HG03354 (cell line): ENCODE results near the gene SPTB.
A peak's percentile ranks its signal among the peaks of the same experiment; 100 is the strongest.

ENCODE experiments used
- ATAC-seq: cut with Tn5 transposase; IDR thresholded peaks from one replicate; pipeline ENCODE4 v1.9.1; 2021; ENCODE audit warnings: mild to moderate bottlenecking; ENCODE audit not compliant: unreplicated experiment, poor library complexity, severe bottlenecking

The SPTB gene

GRCh38 chr14:64723691-64724577 is 155.8 kb downstream of the SPTB start:
- ATAC-seq: no peak

- ATAC-seq: no peak
Measured at GRCh38 chr14:64722842-64723447, 156.8 kb downstream of the SPTB start.

GRCh38 chr14:64721899-64722298 is 157.8 kb downstream of the SPTB start:
- no peak for ATAC-seq

- ATAC-seq: no peak
Measured at GRCh38 chr14:64721391-64721791, 158.3 kb downstream of the SPTB start.

DNA sequence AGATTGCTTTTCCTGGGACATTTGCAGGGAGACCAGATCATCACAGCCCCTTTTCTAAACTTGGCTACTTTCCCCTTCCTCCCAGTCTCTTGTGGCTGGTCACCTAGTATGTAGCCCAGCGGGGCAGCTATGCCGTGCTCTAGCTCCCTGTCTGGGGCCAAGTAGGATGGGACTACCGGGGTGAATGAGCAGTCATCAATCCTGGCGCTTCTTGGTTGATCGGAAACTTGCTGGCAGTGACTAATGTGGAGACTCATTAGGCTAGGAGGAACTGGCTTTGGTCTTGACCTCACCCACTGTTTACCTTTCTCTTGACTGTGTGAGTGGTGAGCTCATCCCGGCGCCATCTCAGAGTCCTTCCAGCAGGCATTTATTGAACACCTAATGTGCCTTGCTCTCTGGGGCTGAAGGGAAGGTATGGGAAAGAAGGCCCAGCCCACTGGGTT is 159.6 kb downstream of the SPTB start:
- no peak for ATAC-seq

GRCh38 chr14:64719601-64720000 is 160.1 kb downstream of the SPTB start:
- no peak for ATAC-seq

GRCh38 chr14:64718762-64719161 is 160.9 kb downstream of the SPTB start:
- no peak for ATAC-seq

DNA sequence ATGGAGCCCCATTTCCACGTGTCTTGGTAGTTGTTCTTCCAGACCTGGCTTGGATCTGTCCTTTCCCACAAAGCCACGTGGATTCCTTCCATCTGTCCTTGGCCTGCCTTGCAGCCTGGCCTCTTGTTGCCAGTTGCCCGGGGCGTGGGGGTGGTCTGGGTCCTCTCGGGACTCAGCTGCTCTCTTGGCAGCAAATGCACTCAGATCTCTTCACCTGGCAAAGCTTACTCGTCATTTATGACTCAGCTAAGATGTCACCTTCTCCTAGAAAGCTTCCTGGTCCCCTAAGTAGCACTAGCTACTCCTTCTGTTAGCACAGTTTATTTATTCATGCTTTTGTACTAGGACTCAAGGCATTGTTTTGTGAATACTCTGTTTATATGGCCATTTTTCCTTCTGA is 161.8 kb downstream of the SPTB start:
- ATAC-seq: no peak

- ATAC-seq: no peak
Measured at GRCh38 chr14:64715628-64716412, 163.9 kb downstream of the SPTB start.

DNA sequence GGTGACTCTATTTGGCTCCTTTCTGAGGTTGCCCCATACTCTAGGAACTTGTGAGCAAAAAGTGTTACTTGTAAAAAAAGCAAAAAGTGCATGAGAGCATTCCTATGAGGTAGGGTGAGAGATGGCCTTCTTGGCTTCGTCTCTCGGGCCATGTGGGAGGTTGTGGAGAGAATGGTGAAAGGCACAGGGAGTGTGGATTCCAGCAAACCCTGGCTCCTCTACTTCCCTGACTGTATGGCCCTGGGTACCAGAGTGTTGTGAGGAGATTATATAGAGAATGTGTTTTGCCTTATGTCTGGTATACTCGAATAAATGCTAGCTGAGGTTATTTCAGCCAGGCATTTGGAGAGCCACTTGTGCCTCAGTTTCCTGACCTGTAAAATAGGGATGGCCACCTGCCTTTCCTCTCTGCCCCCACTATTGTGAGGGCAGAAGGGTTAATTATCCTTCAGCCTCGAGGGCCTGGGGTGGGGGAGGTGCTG is 164.5 kb downstream of the SPTB start:
- no peak for ATAC-seq

DNA sequence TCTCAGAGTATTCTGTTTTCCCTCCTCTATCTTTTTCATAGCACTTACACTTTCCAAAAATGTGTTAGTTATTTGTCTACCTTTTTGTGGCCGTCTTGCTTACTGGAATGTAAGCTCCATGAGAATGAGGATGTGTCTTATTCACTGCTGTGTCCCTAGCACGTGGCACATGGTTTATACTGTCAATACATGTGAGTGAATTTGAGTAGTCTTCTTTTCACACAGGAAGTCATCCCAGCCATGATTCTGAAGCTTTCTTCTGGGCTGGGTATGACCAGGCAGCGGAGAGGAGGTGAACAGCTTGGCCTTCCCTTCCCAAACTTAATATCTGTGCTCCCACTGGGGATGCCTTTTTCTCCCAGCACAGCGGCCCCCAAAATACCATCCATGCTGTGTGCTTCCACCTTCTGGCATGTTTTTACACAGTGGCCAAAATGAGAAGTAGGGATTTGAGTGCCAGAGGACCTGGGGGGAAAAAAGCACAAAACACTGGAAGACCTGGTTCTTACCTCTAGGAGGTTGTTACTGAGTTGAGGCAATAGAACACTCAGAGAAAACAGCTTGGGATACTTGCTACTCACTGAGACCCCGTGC is 165.2 kb downstream of the SPTB start:
- ATAC-seq: no peak

DNA sequence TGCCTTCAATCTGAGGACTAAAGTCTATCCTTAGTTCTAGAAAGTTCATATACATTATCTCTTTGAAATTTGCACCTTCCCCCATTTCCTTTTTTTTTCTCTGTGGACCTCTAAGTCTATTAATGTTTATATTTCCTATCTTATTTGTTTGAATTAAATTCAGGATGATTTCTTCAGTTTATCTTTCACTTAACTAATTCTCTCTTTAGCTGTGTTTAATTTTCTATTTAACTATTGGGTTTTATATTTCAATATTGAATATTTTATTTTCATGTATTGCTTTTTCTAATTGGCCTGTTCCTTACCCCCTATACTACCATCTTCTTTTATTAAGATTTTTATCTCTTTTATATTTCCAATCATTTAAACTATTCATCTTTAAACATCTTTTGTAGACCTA is 166.0 kb downstream of the SPTB start:
- no peak for ATAC-seq

- no peak for ATAC-seq
Measured at GRCh38 chr14:64711039-64711438, 168.7 kb downstream of the SPTB start.

GRCh38 chr14:64709126-64709525 is 170.6 kb downstream of the SPTB start:
- ATAC-seq: no peak

DNA sequence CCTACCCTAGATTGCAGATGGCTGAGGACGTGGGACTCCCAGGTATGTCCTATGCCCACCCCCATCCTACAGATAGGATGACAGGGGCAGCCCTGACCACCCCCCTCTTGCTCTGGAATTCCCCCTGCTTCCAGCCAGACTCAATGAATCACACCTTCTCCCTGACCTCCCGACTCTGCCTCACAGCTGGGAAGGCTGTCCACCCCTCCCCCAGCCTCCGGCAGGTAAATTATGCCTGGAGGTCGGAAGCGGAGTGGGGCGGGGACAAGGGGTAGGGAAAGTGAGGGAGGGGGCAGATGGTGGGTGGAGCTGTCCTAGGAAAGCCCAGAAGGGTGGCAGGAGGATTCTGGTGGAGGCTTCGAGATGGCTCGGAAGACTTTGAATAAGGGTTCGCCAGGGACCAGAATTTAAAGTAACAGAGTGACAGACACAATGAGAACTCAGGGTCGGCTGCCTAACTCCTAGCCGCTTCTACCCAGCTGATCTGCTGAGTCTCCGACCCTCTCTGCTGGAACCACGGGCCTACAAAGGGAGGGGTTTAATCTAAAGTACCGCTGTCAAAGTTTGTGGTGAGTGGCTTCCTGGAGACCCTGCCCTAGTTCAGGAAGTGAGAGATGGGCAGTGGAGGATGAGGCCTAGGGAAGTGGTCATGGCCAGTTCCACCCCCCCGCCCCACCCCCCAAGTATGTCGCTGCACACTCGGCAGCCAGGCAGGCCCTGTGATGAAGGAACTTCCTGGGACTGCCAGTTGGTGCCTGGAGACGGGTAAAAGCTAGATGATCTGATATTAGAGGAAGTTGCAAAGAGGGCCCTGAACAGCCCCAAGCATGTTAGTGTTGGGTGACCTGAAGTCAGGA is 171.3 kb downstream of the SPTB start:
- ATAC-seq: peak; percentile 54

DNA sequence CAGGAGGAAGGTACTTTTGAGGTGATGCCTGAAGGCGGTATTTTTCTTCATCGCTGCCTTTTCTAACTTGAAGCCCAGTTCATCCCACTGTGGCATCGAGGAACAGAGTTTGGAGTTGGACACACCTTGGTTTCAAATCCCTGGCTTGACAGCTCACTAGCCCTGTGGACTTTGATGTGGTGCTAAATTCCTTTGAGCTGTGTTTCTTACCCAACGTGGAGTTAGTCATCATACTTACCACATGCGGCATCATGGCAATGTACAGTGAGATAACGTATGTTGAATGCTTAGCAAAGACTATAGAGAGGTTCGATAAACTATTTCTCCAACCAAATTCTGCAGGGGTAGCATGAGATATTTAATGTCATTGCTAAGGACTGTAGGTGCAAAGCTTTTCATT is 172.0 kb downstream of the SPTB start:
- ATAC-seq: no peak

DNA sequence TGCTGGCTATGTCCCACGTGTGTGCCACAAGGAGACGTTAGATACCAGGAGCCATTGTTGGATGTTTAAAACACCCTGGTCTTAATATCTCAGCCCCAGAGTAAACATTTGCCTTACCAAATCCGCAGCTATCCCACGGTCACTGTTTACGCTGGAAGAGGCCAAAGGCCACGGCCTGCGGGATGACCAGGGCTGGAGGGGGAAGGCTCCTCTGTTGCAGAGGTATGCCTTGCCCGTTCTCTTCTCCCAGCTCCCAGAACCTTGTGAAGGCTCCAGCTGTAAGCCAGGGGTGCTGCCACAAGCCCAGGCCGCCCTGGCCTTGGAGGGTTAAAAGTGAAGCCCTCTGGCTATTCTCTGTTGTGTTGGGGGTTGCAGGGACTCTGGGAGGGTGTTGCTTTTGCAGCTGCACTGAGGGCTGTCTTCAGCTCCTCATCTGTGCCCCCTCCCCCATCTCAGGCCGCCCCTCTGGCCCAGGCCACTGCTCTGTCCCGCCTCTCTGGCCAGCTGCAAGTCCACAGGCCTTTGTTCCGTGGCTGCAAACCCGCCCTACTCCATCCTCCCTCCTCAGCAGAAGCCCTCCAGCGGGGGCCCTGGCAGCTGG is 173.0 kb downstream of the SPTB start:
- ATAC-seq: no peak

DNA sequence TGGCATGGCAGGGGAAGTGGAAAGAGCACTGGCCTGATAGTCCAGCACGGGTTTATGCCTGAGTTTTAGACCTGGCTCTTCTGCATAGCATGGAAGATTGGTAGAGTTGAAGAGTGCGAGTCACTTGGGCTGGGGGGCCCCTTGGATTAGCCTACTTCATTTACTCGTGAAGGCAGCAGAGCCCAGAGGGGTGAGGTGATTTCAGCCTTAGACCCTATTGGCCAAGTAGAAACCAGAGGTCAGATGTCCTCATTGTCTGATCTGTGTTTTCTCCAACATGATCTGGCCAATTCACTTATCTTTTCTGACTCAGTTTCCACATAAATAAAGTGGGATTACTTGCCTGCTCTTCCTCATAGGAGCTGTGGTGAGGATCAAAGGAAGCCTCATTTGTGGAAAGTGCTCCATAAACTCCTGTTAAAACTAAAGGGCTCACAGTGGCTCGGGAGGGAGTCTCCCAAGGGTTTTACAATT is 173.6 kb downstream of the SPTB start:
- no peak for ATAC-seq
